ENCODE measurements around the gene TUBB1.

TUBB1 gene

GRCh38 chr20:59046862-59047261, 27.6 kb downstream of the TUBB1 start:
- no peak for FAIRE-seq

DNA sequence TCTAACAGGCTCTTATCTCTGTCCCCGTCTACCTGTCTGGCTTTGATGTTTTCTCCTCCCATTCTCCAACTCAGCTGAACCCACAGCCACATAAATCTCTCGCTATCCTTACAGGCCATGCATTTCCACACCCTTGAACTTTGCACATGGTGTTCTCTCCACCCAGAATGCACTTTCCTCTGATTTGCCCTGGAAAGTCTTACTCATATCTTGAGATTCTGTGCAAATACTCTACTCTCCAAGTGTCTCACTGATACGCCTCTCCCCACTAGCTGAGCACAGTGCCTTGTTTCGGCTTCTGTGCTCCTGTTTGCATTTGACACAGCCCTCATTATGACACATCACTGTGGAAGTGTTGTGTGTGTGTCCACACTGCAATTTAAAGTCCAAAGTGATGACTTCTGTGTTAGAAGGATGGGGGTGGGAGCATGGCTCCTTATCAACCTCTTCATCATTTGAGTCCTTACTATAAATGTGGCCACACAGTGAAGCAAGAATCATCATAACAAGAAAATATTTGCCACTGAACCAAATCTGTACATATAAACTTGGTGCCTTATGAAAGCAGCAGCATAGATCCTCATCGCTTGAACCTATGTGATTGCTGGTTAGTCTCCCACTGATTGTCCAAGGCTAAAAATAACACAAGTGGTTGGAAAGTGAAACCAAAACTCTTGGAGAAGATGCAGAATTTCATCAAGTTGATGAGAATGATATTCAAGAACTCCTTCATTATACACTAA, 28.9 kb downstream of the TUBB1 start:
- no peak for FAIRE-seq

DNA sequence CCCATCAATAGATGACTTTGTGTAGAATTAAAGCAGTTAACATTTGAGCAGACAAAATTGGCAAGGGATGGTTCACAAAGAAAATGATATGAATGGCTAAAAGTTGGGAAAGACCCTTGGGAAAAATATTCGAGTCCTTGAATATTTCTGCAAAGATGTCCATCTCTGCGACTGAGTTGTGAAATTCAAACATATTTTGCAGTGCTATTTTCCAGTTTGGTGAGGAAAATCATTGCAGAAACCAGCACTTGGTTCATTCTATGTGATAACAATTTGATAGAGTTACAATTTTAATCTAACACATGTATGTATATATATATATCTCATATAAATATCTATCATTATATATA, 29.4 kb downstream of the TUBB1 start:
- no peak for FAIRE-seq

- FAIRE-seq = no peak
These were observed 31.2 kb downstream of the TUBB1 start for GRCh38 chr20:59050437-59050836.

DNA sequence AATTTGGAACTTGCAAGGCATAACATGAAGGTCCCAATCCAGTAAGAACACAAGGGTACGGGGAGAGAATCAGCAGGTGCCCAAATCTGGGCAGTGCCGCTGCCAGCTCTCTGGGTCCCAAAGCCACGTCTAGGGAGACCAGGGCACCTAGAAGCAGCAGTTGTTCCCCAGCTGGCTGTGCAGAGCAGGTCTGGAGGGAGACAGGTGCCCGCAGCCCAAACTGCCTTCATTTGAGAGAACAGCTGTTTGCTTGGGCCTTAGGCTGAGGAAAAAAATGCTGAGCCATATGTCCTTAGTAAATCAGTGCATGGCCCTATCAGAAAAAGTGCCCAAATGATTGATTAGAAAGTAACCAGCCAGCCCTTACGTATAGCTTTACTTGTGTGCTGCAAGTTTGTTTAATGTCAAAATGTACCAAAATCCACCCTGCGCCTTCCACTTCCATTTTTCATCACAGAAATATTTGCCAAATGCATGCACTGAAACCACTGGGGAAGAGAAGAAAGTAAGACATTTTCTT, 32.5 kb downstream of the TUBB1 start:
- FAIRE-seq = no peak

DNA sequence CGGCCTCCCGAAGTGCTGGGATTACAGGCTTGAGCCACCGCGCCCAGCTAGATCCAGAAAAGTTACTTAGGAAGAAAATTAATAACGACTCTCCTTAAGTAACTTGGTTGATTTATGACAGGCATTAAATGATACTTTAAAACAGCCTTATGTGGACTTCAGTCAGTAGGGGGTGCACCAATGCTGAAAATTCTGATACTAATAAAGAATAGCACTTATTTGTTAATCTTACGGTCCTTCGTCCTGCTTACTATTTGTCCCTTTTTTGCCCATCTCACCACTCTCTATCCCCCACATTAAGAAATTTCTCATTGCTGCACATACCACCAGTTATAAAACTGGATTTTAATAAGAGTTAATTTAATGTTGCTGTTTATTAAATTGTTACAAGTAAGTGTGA, 36.1 kb downstream of the TUBB1 start:
- no peak for FAIRE-seq

- FAIRE-seq = peak; percentile 53
These were observed 42.9 kb downstream of the TUBB1 start for GRCh38 chr20:59062081-59062480.

GRCh38 chr20:59063358-59064213, 44.4 kb downstream of the TUBB1 start:
- FAIRE-seq = peak; percentile 99

GRCh38 chr20:59064214-59064722, 45.0 kb downstream of the TUBB1 start:
- no peak for FAIRE-seq

- FAIRE-seq = no peak
These were observed 49.3 kb downstream of the TUBB1 start for GRCh38 chr20:59068534-59068933.

- FAIRE-seq = no peak
These were observed 49.8 kb downstream of the TUBB1 start for GRCh38 chr20:59069026-59069425.

GRCh38 chr20:59071216-59071615, 52.0 kb downstream of the TUBB1 start:
- FAIRE-seq = no peak

GRCh38 chr20:59073582-59073981, 54.4 kb downstream of the TUBB1 start:
- FAIRE-seq = peak; percentile 98

- FAIRE-seq = no peak
These were observed 55.2 kb downstream of the TUBB1 start for GRCh38 chr20:59074456-59074855.

DNA sequence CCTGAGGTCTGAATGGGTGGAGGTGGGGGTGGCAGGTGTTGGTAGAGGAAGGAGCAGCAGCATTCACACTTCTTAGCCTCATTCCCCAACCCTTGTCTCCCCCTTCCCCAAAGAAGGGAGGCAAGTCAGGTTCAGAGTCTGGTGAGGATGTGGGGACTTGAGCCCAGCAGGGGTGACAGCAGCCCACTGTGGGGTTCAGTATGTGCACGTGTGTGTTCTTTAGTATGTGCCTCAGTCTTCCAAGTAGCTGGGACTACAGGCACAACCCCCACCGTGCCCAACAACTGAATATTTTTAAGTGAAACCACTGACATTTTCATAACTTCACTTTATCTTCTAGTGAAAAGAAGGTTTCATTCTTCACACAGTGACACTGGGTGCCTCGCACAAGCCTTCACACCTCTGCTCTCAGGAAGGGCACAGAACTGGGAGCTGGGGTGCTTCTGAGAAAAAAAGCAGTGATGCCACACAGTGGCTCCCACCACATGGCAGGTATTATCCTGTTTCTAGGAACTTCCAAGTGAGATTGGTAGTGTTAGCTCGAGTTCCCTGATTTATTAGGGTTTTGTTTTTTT, 56.8 kb downstream of the TUBB1 start:
- FAIRE-seq = no peak

Data from TTC549 (cell line).